Muscle layer of duodenum (tissue), 2 donors: ENCODE results near the gene NOC4L.

ENCODE experiments used
- H3K27ac ChIP-seq: one replicate; pipeline ENCODE4 v1.7.0; 2013; ENCODE audit warnings: mild to moderate bottlenecking, low read length
- H3K27me3 ChIP-seq: one replicate; pipeline ENCODE4 v1.7.0; 2013; ENCODE audit warnings: low read depth, mild to moderate bottlenecking, control low read depth, low read length
- H3K36me3 ChIP-seq, 2 donors: one replicate each; pipeline ENCODE4 v1.7.0; 2013; ENCODE audit warnings: low read length in 2 of 2, control low read depth in 1 of 2, mild to moderate bottlenecking in 1 of 2; ENCODE audit not compliant: insufficient read depth in 2 of 2, control insufficient read depth in 1 of 2
- H3K4me1 ChIP-seq, 2 donors: one replicate each; pipeline ENCODE4 v1.7.0; 2013; ENCODE audit warnings: low read length in 2 of 2, mild to moderate bottlenecking in 2 of 2, control low read depth in 1 of 2, moderate library complexity in 1 of 2; ENCODE audit not compliant: insufficient read depth in 2 of 2, control insufficient read depth in 1 of 2
- H3K4me3 ChIP-seq, 2 donors: one replicate each; pipeline ENCODE4 v1.7.0; 2013; ENCODE audit warnings: low read length in 2 of 2, low read depth in 1 of 2, mild to moderate bottlenecking in 1 of 2
- H3K9me3 ChIP-seq, 2 donors: one replicate each; pipeline ENCODE4 v1.7.0; 2013; ENCODE audit warnings: low read length in 2 of 2, control low read depth in 1 of 2, mild to moderate bottlenecking in 1 of 2; ENCODE audit not compliant: control insufficient read depth in 1 of 2
- donor health status: healthy.

NOC4L gene

DNA sequence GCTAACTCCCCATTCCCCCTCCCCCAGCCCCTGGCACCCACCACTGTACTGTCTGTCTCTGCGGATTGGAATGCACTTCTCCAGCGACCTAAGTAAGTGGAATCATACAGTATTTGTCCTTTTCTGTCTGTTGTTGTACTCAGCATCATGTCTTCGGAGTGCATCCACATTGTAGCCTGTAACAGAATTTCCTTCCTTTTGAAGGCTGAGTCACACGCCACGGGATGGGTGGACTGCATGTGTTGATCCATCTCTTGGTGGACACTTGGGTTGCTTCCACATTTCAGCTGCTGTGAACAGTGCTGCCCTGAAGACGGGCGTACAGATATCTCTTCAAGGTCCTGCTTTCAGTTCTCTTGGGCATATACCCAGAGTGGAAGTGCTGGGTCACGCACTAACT lies 34.5 kb upstream of the NOC4L start:
- Histone ChIP-seq H3K4me3 (no peak overlapping the region), H3K9me3 (no peaks in the 10 kb centered on the region), H3K27me3 (no peaks in the 10 kb centered on the region), H3K36me3 (peaks cover 17 to 56% of the 10 kb centered on the region in 2 donors), H3K27ac (no peak overlapping the region), H3K4me1 (no peaks in the 10 kb centered on the region)

DNA sequence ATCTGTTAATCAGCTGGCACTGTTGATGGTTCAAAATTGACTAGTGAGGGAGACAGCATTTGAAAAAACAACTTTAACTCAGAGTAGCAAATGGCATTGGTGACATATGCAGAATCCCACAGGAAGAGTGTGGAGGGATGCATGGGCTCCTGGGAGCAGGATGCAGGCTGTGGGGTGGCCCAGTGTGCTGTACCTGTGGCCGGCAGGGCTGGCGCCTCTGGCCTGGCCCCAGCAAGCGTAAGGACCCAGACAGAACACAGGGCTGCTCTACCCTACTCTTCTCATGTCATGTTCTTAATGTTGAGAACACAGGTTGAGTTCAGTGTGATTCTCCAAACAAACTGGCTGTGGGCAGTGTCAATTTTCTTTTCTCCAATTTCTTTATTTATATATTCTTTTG lies 33.6 kb upstream of the NOC4L start:
- Histone ChIP-seq H3K9me3 (no peaks in the 10 kb centered on the region), H3K4me3 (no peak overlapping the region), H3K36me3 (peaks cover 27 to 60% of the 10 kb centered on the region in 2 donors), H3K27me3 (no peaks in the 10 kb centered on the region), H3K27ac (no peak overlapping the region), H3K4me1 (no peaks in the 10 kb centered on the region)

DNA sequence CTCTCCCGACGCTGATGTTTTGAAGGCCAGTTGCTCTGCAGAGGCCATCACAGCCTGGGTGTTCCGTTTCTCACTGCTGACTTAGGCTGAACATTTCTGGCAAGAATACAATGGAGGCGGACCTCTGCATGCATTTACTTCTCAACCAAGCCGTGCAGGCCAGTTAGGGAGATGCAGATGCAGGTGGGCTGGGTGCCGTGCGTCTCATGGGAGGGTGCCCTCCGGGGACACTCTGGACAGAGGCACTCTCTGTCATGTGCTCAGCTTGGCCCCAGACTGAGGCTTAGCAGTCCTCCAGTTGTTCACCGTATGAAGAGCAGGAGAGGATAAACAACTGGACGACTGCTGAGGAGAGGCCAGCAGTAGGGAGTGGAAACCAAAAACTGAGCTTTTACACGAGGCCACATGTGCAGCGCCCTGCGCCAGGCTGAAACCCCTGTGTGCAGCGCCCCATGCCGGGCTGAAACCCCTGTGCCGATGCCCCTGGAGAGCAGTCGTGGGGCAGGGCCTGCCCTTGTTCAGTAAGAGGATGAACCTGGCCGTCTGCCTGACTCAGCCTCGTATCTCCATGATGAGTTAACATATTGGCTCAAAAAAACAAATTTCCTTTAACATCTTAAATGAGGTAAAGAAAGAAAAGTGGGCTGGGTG lies 32.5 kb upstream of the NOC4L start:
- H3K9me3 ChIP-seq, result no peaks in the 10 kb centered on the region
- no peak overlapping the region for H3K4me3 ChIP-seq
- peaks cover 28 to 63% of the 10 kb centered on the region in 2 donors for H3K36me3 ChIP-seq
- H3K4me1 ChIP-seq, result no peaks in the 10 kb centered on the region
- H3K27me3 ChIP-seq, result no peaks in the 10 kb centered on the region
- H3K27ac ChIP-seq, result no peak overlapping the region

DNA sequence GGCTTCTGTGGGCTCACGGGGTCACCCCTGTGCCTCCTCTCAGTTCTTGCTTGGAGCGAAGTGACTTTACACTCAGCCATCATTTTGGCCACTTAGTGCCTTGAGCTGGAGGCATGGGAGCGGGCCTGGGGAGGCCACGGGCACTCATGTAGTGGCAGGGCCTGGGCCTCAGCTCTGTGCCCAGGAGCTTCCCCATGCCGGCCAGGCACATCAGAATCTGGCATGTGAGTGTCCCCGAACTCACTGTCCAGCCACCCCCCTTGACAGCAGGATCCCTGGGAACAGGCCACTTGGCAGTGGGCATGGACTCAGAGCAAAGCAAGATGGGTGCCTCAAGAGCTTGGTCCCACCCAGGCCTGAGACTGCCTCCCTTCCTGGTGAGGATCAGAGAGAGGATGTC lies 29.6 kb upstream of the NOC4L start:
- Histone ChIP-seq H3K27me3 (no peaks in the 10 kb centered on the region), H3K36me3 (peaks cover 24 to 66% of the 10 kb centered on the region in 2 donors), H3K9me3 (no peaks in the 10 kb centered on the region), H3K4me1 (no peaks in the 10 kb centered on the region), H3K4me3 (no peak overlapping the region), H3K27ac (no peak overlapping the region)

DNA sequence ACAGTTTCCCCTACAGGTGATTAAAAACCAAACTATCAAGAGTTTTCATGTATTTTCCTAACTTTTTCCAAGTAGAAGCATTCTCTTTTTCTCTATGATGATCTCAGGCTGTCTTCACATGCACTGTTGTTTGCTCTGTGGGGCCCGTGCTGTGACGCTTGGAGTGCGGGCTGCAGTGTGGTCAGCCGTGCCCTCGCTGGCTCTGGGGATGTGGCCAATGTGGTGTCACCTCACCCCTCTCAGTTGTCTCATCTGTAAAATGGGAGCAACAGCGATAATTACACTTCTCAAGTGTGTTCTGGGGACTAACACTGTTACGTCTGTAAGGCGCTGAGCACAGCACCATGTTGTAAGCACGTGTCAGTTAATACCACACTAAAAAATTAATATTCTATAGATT lies 28.8 kb upstream of the NOC4L start:
- H3K27ac ChIP-seq, result no peak overlapping the region
- no peaks in the 10 kb centered on the region for H3K9me3 ChIP-seq
- peaks cover 20 to 67% of the 10 kb centered on the region in 2 donors for H3K36me3 ChIP-seq
- H3K4me3 ChIP-seq, result no peak overlapping the region
- H3K27me3 ChIP-seq, result no peaks in the 10 kb centered on the region
- H3K4me1 ChIP-seq, result no peaks in the 10 kb centered on the region

DNA sequence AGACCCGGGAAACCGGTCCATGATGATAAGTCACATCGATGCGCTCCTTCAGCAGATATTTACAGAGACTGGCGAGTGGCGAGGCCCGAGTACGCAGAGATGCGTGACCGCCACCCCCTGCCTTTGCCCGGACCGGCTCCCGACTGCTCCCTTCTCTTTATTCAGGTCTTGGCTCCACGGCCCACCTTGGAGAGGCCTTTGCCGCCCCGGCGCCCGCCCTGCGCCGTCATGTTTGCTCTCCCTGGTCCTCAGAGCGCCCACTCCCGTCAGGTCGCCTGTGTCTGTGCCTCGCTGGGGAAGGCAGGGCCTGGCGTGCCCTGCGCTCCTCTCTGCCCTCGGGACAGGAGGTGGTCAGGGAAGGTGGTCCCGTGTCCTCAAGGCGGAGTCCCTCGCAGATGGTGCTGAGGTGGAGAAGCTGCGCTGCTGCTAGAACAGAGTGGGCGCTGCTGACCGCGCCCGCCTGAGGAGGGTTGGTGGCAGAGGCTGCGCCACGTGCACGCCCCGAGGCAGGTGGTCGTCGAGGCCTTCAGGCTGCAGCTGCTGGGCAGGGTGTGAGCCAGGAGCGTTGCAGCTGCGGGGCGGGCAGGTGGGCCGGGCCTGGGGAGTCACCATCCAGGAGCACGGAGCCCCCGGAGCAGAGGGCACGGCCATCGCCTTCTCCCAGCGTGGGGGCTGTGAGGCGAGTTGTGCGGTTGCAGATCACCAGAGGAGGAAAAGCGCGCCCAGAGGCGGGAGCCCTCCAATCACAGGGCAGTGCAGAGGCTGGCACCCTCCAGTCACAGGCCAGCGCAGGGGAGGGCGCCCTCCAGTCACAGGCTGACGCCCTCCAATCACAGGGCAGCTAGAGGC lies 27.3 kb upstream of the NOC4L start:
- Histone ChIP-seq H3K27me3 (no peaks in the 10 kb centered on the region), H3K27ac (no peak overlapping the region), H3K36me3 (peaks cover 24 to 74% of the 10 kb centered on the region in 2 donors), H3K4me3 (no peak overlapping the region), H3K9me3 (no peaks in the 10 kb centered on the region), H3K4me1 (no peaks in the 10 kb centered on the region)

DNA sequence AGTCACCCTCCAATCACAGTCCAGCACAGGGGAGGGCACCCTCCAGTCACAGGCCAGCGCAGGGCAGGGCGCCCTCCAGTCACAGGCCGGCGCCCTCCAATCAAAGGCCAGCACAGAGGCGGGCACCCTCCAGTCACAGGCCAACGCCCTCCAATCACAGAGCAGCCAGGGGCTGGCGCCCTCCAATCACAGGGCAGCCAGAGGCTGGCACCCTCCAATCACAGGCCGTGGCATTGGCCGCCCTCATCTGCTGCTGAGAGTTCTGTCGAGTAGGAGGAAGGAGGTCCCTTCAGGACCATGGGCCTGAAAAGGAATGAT lies 26.7 kb upstream of the NOC4L start:
- H3K9me3 ChIP-seq, result no peaks in the 10 kb centered on the region
- peaks cover 28 to 78% of the 10 kb centered on the region in 2 donors for H3K36me3 ChIP-seq
- no peaks in the 10 kb centered on the region for H3K4me1 ChIP-seq
- H3K4me3 ChIP-seq, result no peak overlapping the region
- no peak overlapping the region for H3K27ac ChIP-seq
- H3K27me3 ChIP-seq, result no peaks in the 10 kb centered on the region

DNA sequence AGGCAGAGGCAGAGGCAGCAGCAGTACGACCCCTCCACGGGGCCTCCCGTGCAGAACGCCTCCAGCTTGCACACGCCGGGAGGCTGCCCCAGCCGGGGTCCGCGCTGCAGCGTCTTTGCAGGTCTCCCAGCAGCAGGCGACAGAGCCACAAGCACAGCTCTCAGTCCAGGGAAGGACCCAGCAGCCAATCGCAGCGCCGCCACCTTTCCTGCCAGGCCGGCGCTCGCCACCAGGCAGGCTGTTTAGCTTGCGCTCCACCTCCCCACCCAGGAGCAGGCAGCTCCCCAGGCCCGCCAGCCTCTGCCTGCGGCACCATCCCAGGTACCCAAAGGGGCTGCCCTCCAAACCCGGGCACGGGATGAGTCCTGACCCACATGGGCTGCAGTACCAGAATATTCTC lies 25.4 kb upstream of the NOC4L start:
- no peaks in the 10 kb centered on the region for H3K9me3 ChIP-seq
- H3K4me1 ChIP-seq, result no peaks in the 10 kb centered on the region
- H3K4me3 ChIP-seq, result no peak overlapping the region
- no peak overlapping the region for H3K27ac ChIP-seq
- no peaks in the 10 kb centered on the region for H3K27me3 ChIP-seq
- peaks cover 28 to 78% of the 10 kb centered on the region in 2 donors for H3K36me3 ChIP-seq

DNA sequence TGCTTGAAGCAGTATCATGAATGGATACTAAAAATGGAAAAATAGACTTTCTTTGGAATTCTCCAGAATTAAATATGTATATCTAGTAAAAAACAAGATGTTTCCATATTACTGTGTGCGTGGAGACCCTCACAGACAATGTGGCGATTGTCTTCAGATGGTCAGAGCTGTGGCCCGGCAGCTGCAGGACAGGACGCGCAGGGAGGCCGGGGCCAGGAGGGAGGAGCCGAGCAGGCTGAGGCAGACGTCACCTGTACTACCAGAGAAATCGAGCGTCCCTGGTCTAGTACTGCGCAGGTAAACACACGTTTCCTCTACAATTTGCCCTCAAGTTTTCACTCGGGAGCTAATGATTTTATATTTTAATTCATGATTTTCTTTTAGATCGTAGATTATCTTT lies 23.0 kb upstream of the NOC4L start:
- H3K36me3 ChIP-seq, result peaks cover 8 to 82% of the 10 kb centered on the region in 2 donors
- H3K9me3 ChIP-seq, result no peaks in the 10 kb centered on the region
- H3K27ac ChIP-seq, result no peak overlapping the region
- H3K27me3 ChIP-seq, result no peaks in the 10 kb centered on the region
- H3K4me3 ChIP-seq, result no peak overlapping the region
- no peaks in the 10 kb centered on the region for H3K4me1 ChIP-seq

DNA sequence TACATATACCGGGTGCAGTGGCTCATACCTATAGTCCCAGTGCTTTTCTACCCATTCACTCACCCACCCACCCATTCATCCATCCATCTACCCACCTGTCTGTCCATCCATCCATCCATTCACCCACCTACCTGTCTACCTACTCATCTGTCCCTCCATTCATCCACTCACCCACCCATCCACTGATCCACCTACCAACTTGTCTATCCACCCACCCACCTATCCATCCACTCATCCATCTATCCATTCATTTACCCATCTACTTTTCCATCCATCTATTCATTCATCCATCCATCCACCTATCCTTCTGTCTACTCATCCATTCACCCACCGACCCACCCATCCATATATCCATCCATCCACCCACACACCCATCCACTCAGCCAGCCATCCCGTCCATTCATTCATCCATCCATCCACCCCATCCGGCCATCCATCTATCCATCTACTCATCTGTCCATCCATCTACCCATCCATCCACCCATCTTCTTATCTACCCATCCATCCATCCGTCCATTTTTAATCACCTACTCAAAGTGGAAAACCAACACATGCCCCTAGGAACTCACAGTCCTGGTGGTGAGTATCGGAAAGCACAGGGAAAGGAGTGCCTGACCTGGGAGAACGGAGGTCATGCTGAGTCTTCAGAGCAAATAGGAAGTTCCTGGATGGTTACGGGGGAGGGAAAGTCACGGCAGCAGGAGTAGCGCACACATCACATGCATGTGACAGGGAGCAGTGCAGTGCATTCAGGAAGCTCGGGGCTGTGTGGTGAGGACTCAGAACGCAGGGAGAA lies 20.1 kb upstream of the NOC4L start:
- peaks cover 18 to 83% of the 10 kb centered on the region in 2 donors for H3K36me3 ChIP-seq
- H3K4me1 ChIP-seq, result no peaks in the 10 kb centered on the region
- H3K4me3 ChIP-seq, result no peak overlapping the region
- peaks cover 0 to 5% of the 10 kb centered on the region in 2 donors for H3K9me3 ChIP-seq
- no peak overlapping the region for H3K27ac ChIP-seq
- H3K27me3 ChIP-seq, result no peaks in the 10 kb centered on the region

DNA sequence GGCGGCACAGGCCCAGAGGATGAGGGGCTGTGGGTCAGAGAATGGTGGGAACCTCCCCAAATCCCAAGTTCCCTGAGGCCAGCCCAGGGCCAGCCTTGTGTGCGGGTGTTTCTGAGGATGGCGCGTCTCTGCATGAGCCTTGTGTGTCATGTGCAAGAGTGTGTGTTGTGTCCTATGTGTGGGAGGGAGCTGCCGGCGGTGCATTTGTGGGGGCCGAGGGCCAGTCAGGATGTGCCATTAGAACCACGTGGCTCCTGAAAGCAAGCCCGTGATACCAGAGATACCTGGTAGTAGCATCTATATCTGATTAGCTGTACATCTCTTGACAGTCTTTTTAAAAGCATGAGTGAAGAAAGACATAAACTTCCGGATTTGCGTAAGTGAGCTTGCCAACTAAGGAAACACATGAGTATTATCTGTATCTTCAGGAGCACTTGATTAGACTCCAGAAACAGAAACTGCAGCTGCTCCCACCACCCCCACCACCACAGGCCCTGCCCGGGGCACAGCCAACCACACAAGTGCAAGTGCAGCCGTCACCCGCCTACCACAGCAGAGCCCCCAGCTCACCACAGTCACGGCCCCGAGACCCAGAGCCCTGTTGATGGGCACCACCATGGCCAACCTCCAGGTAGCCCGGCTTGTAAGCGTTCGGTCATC lies 19.4 kb upstream of the NOC4L start:
- Histone ChIP-seq H3K27me3 (no peaks in the 10 kb centered on the region), H3K4me1 (no peaks in the 10 kb centered on the region), H3K4me3 (no peak overlapping the region), H3K36me3 (peaks cover 18 to 80% of the 10 kb centered on the region in 2 donors), H3K27ac (no peak overlapping the region), H3K9me3 (peaks cover 0 to 5% of the 10 kb centered on the region in 2 donors)
